ENCODE results near the gene SLC40A1.
"Not testable (repeated sequence)": the region's sequence is repeated elsewhere in the genome, so short reads cannot be mapped to it uniquely, and the experiment has no call there.

SLC40A1 gene

GRCh38 chr2:189580658-189581353 is at the start of gene SLC40A1:
TSS of gene SLC40A1 (minus strand) at chr2:189580786. CDS start at chr2:189580460, 326 bp downstream.
- FAIRE-seq: no peak

DNA sequence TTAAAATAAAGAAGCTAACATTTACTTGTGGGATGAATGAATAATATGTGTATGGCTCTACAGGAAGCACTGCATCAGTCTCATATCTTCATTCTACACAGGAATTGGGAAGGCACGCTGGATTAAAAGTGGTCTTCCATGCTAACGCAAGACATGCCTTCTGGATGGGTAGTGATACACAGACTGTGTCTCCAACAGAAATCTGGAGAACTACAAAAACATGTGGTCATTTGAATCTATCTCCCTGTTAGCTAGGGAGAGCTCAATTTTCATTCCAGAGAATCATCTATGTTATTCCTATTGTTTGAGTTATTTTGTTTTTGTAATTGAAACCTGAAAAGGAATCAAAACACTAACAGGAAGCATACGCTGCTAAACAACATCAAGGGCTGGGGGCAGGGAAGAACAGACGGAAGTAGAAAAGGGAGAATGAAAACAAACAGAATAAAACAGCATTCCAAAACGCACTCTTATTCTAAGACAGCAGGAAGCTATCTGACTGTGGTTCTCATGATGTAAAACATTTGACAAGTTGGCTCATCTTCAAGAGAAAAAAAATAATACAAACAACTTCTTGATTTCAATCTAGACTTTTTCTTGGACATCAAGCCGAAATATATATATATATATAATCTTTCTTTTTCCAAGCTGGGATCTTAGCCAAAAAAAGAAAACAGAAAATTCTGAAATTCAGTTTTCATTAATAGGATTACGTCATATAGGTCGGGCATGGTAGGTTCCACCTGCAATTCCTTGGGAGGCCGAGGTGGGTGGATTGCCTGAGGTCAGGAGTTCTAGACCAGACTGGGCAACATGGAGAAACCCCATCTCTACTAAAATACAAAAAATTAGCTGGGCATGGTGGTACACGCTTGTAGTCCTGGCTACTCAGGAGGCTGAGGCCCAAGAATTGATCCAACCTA is 49.2 kb upstream of the SLC40A1 start:
- no peak for FAIRE-seq

DNA sequence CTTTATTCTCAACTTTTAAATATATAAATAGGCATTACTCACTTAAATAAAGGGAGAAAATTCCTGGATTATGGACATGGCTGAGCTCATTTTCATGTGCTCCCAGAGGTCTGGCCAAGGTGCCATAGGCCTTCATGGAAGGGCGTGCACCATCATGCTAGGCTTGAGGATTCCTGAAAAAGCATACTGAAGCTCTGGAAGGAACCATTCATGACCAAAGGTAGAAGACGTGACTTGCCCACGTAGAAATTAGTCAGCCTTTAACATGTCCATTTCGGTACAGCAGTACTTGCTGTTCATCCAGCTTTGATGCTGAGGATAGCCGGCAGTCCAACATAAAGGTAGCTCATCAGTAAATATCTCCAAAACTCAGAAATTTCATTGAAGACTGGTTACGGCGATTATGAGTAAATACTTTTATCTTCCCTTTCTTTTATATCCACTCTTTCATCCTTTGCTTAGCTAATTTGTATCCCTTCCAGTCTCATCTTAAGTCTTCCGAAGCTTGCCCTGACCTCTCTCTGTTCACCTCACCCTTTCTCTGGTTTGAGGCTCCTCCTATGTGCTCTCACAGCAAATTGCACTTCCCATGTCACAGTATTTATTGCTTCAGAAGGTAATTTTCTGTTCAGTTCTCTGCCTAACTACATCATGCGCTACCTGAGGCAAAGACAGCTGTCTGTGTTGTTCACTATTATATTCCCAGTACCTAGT is 48.4 kb upstream of the SLC40A1 start:
- no peak for FAIRE-seq

DNA sequence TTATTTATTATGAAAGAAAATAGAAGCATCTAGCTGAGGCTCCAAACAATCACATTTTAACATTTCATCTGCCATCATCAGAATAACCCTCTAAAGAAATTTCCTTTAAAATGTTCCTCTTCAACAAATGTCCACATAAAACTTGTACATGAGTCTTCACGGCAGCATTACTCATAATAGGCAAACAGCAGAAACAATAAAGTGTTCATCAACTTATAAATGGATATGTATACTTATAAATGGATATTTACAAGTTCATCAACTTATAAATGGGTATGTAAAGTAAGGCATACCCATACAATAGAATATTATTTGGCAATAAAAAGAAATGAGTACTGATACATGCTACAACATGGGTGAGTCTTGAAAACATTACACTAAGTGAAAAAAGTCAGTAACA is 47.2 kb upstream of the SLC40A1 start:
- FAIRE-seq: no peak

GRCh38 chr2:189625636-189626035 is 45.0 kb upstream of the SLC40A1 start:
- no peak for FAIRE-seq

- no peak for FAIRE-seq
These were observed 44.2 kb upstream of the SLC40A1 start for GRCh38 chr2:189624648-189625355.

GRCh38 chr2:189623049-189623448 is 42.5 kb upstream of the SLC40A1 start:
- no peak for FAIRE-seq

GRCh38 chr2:189621781-189622180 is 41.2 kb upstream of the SLC40A1 start:
- FAIRE-seq: no peak

GRCh38 chr2:189618197-189618596 is 37.6 kb upstream of the SLC40A1 start:
- FAIRE-seq: no peak

DNA sequence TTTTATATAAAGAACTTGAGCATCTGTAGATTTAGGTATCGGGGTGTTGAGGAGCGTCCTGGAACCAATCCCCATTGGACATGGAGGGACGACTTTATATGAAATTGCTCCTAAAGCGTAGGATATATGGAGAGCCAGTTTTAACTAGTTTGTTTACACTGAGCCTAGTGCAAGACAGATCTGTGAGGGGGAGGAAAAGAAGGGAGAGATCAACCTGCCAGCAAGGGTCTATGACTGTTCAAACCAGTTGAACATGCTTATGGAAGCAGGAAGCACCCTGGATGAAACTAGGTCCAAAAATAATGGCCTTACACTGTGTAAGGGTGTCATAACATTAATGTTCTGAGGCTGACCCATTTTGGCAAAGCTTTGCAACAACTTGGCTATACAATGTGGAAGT is 34.0 kb upstream of the SLC40A1 start:
- FAIRE-seq: no peak

DNA sequence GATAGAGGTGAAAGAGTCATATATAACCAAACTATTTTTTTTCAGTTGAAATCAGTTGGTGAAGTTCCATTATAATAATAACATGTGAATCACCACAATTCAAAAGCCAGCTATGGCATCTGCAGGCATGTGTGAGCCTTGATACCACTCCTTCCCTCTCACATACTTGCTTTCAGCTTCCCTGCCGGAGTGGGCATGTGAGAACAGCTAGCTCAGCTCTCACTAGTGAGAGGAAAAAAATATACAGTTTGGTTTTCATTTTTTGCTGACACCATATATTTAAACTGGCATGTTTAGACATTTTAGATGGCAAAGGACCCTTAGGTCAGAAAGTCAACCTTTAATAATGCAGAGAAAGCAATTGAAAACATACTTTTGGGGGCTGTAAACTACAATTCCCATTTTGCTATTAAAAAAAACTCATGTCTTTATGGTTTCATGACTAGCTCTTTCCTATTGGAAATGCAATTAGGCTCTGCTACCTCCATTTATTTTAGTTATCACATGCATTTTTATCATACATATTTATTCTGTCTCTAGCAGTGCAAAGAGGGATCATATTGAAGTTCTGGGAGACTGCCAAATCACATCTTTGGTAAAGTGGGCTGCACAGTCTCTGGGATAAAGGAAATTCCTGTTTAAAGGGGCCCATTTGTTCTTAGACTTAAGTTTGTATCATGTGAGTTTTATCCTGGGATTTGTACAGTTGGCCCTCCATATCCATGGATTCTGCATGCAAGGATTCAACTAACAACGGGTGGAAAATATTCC is 33.2 kb upstream of the SLC40A1 start:
- no peak for FAIRE-seq

- no peak for FAIRE-seq
These were observed 32.6 kb upstream of the SLC40A1 start for GRCh38 chr2:189613077-189613636.

DNA sequence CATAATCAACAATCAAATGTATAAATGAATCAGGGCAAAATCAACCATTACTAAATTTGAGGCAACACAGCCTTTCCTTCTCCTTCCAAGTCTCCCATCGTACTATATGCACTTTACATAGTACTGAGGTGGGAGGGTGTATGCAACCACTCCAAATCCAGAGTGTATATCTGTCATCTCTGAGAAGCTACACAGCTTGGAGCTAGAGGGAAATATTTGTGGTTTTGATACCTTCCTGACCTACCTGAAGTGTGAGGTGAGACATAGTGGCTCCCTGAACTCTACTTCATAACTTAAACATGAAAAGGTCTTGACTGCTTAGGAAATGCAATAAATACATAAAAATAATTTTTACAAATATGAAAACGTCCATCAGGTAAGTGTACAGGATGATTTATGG is 30.1 kb upstream of the SLC40A1 start:
- no peak for FAIRE-seq

- no peak for FAIRE-seq
These were observed 29.3 kb upstream of the SLC40A1 start for GRCh38 chr2:189609853-189610252.

DNA sequence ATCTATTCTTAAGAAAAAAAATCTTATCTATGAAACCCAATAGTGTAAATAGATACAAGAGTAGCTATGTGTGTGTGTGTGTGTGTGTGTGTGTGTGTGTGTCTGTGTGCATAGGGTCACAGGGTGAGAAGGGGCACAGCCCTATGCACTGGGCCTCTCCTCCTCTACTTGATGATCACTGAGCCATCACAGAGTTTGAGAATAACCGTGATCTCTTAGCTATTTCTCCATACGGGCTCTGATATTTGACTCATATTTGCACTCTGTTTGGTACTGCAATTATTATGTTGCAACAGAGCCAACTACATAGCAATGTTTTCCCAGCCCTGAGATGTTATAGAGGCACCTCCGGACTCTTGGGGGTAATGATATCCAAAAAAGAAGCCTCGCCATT is 28.8 kb upstream of the SLC40A1 start:
- FAIRE-seq: no peak

- no peak for FAIRE-seq
These were observed 28.3 kb upstream of the SLC40A1 start for GRCh38 chr2:189608795-189609422.

DNA sequence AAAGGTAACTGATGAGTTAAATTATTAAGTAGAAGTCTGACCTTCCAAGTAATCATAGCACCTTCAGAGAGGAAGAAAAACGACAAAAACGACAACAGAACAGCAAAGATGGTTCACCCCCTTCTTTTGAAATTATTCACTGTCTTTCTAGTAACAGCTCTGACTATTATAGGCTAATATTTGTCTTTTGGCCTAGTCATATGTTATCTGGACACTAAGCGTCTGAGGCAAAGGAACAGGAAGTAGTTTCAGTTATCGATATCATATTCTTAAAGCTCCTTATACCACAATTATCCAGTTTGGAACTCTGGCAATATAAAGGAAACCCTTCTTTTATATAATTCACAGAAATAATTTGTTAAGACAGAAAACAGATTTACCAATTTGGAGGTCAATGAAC is 27.6 kb upstream of the SLC40A1 start:
- no peak for FAIRE-seq

GRCh38 chr2:189602233-189602632 is 21.6 kb upstream of the SLC40A1 start:
- FAIRE-seq: no peak

DNA sequence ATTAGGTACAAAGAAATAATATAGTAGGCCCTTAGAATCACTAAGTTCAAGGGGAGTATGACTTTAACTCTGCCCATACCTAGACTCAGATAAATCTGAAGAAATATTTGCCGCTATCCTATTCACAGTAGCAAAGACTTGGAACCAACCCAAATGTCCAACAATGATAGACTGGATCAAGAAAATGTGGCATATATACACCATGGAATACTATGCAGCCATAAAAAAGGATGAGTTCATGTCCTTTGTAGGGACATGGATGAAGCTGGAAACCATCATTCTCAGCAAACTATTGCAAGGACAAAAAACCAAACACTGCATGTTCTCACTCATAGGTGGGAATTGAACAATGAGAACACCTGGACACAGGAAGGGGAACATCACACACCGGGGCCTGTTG is 21.1 kb upstream of the SLC40A1 start:
- FAIRE-seq: not testable (repeated sequence)

DNA sequence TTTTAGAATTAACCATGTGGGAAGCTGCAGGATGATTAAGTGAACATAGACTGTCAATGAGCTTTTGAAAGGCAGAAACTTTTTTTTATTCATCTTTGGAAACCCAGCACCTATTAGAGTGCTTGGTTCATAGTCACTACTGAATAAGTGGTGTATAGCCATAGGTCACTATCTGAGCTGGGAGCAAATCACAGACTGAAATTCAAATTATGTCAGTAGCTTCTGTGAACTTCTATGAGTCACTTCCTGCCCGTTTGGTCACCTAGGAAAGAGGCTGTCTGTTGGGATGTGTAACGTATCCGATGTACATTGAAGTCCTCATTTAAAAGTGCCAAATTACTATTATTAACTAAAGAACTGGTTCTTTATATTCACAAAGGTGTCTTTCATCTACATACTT is 20.5 kb upstream of the SLC40A1 start:
- FAIRE-seq: no peak

GRCh38 chr2:189599245-189599644 is 18.7 kb upstream of the SLC40A1 start:
- no peak for FAIRE-seq

Data from colon (tissue), 2 donors.